HEK293 (cell line): ENCODE results near the gene SPATA16.

Experiments used
- ZNF169 ChIP-seq: fragments of 450-650 bp; formaldehyde crosslinking; IDR thresholded peaks from 2 replicates; pipeline ENCODE4 v1.5.1; 2016; ENCODE audit warnings: missing biosample characterization, missing genetic modification characterization
- ZNF830 ChIP-seq: fragments of 450-650 bp; IDR thresholded peaks from 2 replicates; pipeline ENCODE4 v1.5.0; 2018; ENCODE audit warnings: missing biosample characterization, missing genetic modification characterization, low read depth, mild to moderate bottlenecking, moderate library complexity
- TF ChIP-seq, protein P1 (sequence below): fragments of 450-650 bp; IDR thresholded peaks from 2 replicates; pipeline ENCODE4 v1.5.1; 2018; ENCODE audit warnings: missing biosample characterization, missing genetic modification characterization
- TF ChIP-seq, protein P2 (sequence below): fragments of 450-650 bp; formaldehyde crosslinking; IDR thresholded peaks from 2 replicates; pipeline ENCODE4 v1.5.1; 2016; ENCODE audit warnings: missing biosample characterization, missing genetic modification characterization
- TF ChIP-seq, protein P3 (sequence below): fragments of 450-650 bp; formaldehyde crosslinking; IDR thresholded peaks from 2 replicates; pipeline ENCODE4 v1.5.1; 2016; ENCODE audit warnings: missing biosample characterization, missing genetic modification characterization

DNA sequence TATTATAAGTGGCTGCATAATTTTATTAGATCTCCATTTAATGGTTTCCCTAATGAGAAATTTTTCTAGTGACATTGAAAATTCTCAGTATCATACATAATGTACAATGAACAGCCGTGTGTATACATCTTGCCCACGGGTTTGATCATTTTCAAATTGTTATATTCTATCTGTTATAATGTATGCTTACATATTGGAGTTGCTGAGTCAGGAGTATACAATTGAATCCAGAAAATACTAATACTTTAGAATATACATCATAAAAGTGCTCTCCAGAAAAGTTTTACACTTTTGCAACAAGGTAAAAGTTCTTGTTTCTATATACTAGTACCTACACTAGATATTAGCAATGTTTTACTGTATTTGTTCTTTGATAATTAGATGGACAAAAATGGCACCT, 82.8 kb downstream of the SPATA16 start:
- TF ChIP-seq, protein P1, sequence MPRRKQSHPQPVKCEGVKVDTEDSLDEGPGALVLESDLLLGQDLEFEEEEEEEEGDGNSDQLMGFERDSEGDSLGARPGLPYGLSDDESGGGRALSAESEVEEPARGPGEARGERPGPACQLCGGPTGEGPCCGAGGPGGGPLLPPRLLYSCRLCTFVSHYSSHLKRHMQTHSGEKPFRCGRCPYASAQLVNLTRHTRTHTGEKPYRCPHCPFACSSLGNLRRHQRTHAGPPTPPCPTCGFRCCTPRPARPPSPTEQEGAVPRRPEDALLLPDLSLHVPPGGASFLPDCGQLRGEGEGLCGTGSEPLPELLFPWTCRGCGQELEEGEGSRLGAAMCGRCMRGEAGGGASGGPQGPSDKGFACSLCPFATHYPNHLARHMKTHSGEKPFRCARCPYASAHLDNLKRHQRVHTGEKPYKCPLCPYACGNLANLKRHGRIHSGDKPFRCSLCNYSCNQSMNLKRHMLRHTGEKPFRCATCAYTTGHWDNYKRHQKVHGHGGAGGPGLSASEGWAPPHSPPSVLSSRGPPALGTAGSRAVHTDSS: no peak
- TF ChIP-seq, protein P2, sequence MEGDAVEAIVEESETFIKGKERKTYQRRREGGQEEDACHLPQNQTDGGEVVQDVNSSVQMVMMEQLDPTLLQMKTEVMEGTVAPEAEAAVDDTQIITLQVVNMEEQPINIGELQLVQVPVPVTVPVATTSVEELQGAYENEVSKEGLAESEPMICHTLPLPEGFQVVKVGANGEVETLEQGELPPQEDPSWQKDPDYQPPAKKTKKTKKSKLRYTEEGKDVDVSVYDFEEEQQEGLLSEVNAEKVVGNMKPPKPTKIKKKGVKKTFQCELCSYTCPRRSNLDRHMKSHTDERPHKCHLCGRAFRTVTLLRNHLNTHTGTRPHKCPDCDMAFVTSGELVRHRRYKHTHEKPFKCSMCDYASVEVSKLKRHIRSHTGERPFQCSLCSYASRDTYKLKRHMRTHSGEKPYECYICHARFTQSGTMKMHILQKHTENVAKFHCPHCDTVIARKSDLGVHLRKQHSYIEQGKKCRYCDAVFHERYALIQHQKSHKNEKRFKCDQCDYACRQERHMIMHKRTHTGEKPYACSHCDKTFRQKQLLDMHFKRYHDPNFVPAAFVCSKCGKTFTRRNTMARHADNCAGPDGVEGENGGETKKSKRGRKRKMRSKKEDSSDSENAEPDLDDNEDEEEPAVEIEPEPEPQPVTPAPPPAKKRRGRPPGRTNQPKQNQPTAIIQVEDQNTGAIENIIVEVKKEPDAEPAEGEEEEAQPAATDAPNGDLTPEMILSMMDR (tag by site-specific recombination): no peak
- TF ChIP-seq ZNF830 (tag by site-specific recombination): no peak
- TF ChIP-seq, protein P3, sequence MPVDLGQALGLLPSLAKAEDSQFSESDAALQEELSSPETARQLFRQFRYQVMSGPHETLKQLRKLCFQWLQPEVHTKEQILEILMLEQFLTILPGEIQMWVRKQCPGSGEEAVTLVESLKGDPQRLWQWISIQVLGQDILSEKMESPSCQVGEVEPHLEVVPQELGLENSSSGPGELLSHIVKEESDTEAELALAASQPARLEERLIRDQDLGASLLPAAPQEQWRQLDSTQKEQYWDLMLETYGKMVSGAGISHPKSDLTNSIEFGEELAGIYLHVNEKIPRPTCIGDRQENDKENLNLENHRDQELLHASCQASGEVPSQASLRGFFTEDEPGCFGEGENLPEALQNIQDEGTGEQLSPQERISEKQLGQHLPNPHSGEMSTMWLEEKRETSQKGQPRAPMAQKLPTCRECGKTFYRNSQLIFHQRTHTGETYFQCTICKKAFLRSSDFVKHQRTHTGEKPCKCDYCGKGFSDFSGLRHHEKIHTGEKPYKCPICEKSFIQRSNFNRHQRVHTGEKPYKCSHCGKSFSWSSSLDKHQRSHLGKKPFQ: no peak
- no peak for TF ChIP-seq ZNF169
